H1 (cell line): ENCODE data around the gene PPEF2. TPM values are rescaled to one million over a fixed set of nuclear protein-coding genes. Genes with fewer than 3 reads are reported as not detected.

Source experiments
- CTCF ChIA-PET: fragments of 300-600 bp; sonication (Branson Sonifier 250); formaldehyde crosslinking; loops from one replicate; lab custom pipeline; 2021; ENCODE audit not compliant: partially characterized antibody; lab: Charles Lee
- POLR2A ChIA-PET: fragments of 300-600 bp; sonication (Branson Sonifier 250); formaldehyde crosslinking; loops from one replicate; lab custom pipeline; 2021; ENCODE audit warnings: inconsistent platforms; ENCODE audit not compliant: partially characterized antibody; lab: Charles Lee
- DNase-seq, 2 experiments: peaks; one replicate each; pipeline versions ENCODE4 v3.0.0 to v3.0.0-alpha.2; 2010 to 2022; ENCODE audit warnings: low spot score in 2 of 2, low read depth in 1 of 2, mixed read lengths in 1 of 2
- FAIRE-seq: peaks from 2 replicates; lab custom pipeline; 2011; peaks lifted over from hg19 to GRCh38; lab: Jason Lieb, UNC
- H2AFZ ChIP-seq: 2 replicates; pipeline ENCODE4 v1.8.1; 2012; ENCODE audit warnings: low read length, inconsistent platforms
- H2AK5ac ChIP-seq: 2 replicates; pipeline ENCODE4 v1.6.1; 2013; ENCODE audit warnings: low read depth, low read length
- H2BK120ac ChIP-seq: replicated peaks from 2 replicates; pipeline ENCODE3; 2013; ENCODE audit warnings: low read depth, low read length, inconsistent platforms
- H2BK12ac ChIP-seq: 2 replicates; pipeline ENCODE4 v1.6.1; 2013; ENCODE audit warnings: low read depth, low read length
- H2BK15ac ChIP-seq: 2 replicates; pipeline ENCODE4 v1.6.1; 2013; ENCODE audit warnings: low read length
- H2BK20ac ChIP-seq: 2 replicates; pipeline ENCODE4 v1.6.1; 2013; ENCODE audit warnings: low read length
- H2BK5ac ChIP-seq: 2 replicates; pipeline ENCODE4 v1.6.1; 2013; ENCODE audit warnings: low read depth, low read length
- H3K14ac ChIP-seq: 2 replicates; pipeline ENCODE4 v1.6.1; 2013; ENCODE audit warnings: inconsistent platforms; ENCODE audit not compliant: insufficient read length
- H3K18ac ChIP-seq: 2 replicates; pipeline ENCODE4 v1.6.1; 2013; ENCODE audit warnings: low read length; ENCODE audit errors: extremely low read depth
- H3K23ac ChIP-seq: 2 replicates; pipeline ENCODE4 v1.6.1; 2013; ENCODE audit warnings: inconsistent platforms; ENCODE audit not compliant: insufficient read length
- H3K23me2 ChIP-seq: 2 replicates; pipeline ENCODE4 v1.6.1; 2013; ENCODE audit warnings: low read depth, low read length
- H3K27ac ChIP-seq: 2 replicates; pipeline ENCODE4 v1.6.1; 2011; ENCODE audit warnings: low read depth, low read length, inconsistent platforms
- H3K27me3 ChIP-seq, 4 experiments: replicated peaks in 1 of 4; 1 replicate in 1 of 4; 2 replicates in 3 of 4; pipeline versions ENCODE4 v1.6.1 to v1.8.1; 2011 to 2013; ENCODE audit warnings: low read length in 3 of 4, mild to moderate bottlenecking in 3 of 4, inconsistent platforms in 2 of 4, mixed read lengths in 2 of 4, moderate library complexity in 1 of 4; ENCODE audit not compliant: control insufficient read depth in 3 of 4, insufficient read depth in 3 of 4; ENCODE audit errors: extremely low read depth in 1 of 4
- H3K36me3 ChIP-seq, 4 experiments: 2 replicates each; pipeline versions ENCODE4 v1.6.1 to v1.8.1; 2011 to 2013; ENCODE audit warnings: mild to moderate bottlenecking in 4 of 4, low read length in 3 of 4, moderate library complexity in 2 of 4, control low read depth in 1 of 4, inconsistent platforms in 1 of 4; ENCODE audit not compliant: insufficient read depth in 4 of 4, control insufficient read depth in 2 of 4
- H3K4ac ChIP-seq: replicated peaks from 2 replicates; pipeline ENCODE3; 2013; ENCODE audit warnings: low read length, low read depth, mixed read lengths, inconsistent platforms; ENCODE audit not compliant: insufficient read length
- H3K4me1 ChIP-seq, 4 experiments: replicated peaks in 1 of 4; 1 replicate in 1 of 4; 2 replicates in 3 of 4; pipeline versions ENCODE4 v1.6.1 to v1.8.1; 2011 to 2013; ENCODE audit warnings: low read length in 3 of 4, inconsistent platforms in 2 of 4, mixed read lengths in 1 of 4; ENCODE audit not compliant: insufficient read depth in 4 of 4, control insufficient read depth in 3 of 4
- H3K4me2 ChIP-seq, 2 experiments: 2 replicates each; pipeline versions ENCODE4 v1.6.1 to v1.8.1; 2011 to 2013; ENCODE audit warnings: low read depth in 2 of 2, low read length in 2 of 2, control low read depth in 1 of 2, inconsistent platforms in 1 of 2, mild to moderate bottlenecking in 1 of 2; ENCODE audit not compliant: insufficient read depth in 1 of 2
- H3K4me3 ChIP-seq, 4 experiments: fragments of 200-600, 300-600 bp in 1 of 4; sonication (generic), shearing (Covaris generic), sonication (Bioruptor Twin) in 1 of 4; 2 replicates each; pipeline versions ENCODE4 v1.5.1 to v1.8.1; 2011 to 2016; ENCODE audit warnings: low read length in 4 of 4, low read depth in 3 of 4, control low read depth in 2 of 4, inconsistent platforms in 2 of 4, mild to moderate bottlenecking in 2 of 4, mixed read lengths in 1 of 4, moderate library complexity in 1 of 4; ENCODE audit not compliant: insufficient read depth in 2 of 4; ENCODE audit errors: extremely low read depth in 1 of 4
- H3K56ac ChIP-seq: replicated peaks from 2 replicates; pipeline ENCODE3; 2013; ENCODE audit warnings: low read depth, mild to moderate bottlenecking, mixed read lengths, low read length, inconsistent platforms; ENCODE audit not compliant: insufficient read length
- H3K79me1 ChIP-seq: 2 replicates; pipeline ENCODE4 v1.6.1; 2013; ENCODE audit warnings: low read depth, low read length, control low read depth
- H3K79me2 ChIP-seq, 2 experiments: 2 replicates each; pipeline versions ENCODE4 v1.6.1 to v1.8.1; 2012 to 2013; ENCODE audit warnings: low read length in 2 of 2, mild to moderate bottlenecking in 2 of 2, inconsistent platforms in 1 of 2; ENCODE audit not compliant: insufficient read depth in 2 of 2, control insufficient read depth in 1 of 2
- H3K9ac ChIP-seq, 4 experiments: replicated peaks in 1 of 4; 1 replicate in 1 of 4; 2 replicates in 3 of 4; pipeline versions ENCODE4 v1.6.1 to v1.8.1; 2011 to 2013; ENCODE audit warnings: low read depth in 3 of 4, low read length in 3 of 4, control low read depth in 2 of 4, mild to moderate bottlenecking in 2 of 4, moderate library complexity in 2 of 4, inconsistent platforms in 1 of 4; ENCODE audit errors: extremely low read depth in 1 of 4
- H3K9me3 ChIP-seq, 2 experiments: 2 replicates each; pipeline versions ENCODE4 v1.6.1 to v1.8.1; 2012 to 2013; ENCODE audit warnings: mild to moderate bottlenecking in 2 of 2, moderate library complexity in 2 of 2, control low read depth in 1 of 2, inconsistent platforms in 1 of 2, low read depth in 1 of 2, low read length in 1 of 2, mixed read lengths in 1 of 2; ENCODE audit not compliant: insufficient read depth in 2 of 2
- H4K20me1 ChIP-seq, 2 experiments: replicated peaks in 1 of 2; 2 replicates each; pipeline versions ENCODE3 to v1.8.1; 2011 to 2013; ENCODE audit warnings: inconsistent platforms in 2 of 2, low read length in 2 of 2, mild to moderate bottlenecking in 1 of 2; ENCODE audit not compliant: insufficient read depth in 2 of 2, control insufficient read depth in 1 of 2
- H4K5ac ChIP-seq: 2 replicates; pipeline ENCODE4 v1.6.1; 2013; ENCODE audit warnings: low read length, low read depth, mixed read lengths, inconsistent platforms; ENCODE audit not compliant: insufficient read length
- H4K8ac ChIP-seq: 2 replicates; pipeline ENCODE4 v1.8.0; 2013; ENCODE audit warnings: mild to moderate bottlenecking, moderate library complexity, low read length, inconsistent platforms; ENCODE audit not compliant: insufficient read depth; ENCODE audit errors: extremely low read depth
- H4K91ac ChIP-seq: replicated peaks from 2 replicates; pipeline ENCODE3; 2013; ENCODE audit warnings: low read length, mixed read lengths, inconsistent platforms; ENCODE audit not compliant: insufficient read length
- CEBPB ChIP-seq: IDR thresholded peaks from 2 replicates; pipeline ENCODE4 v1.6.1; 2012; ENCODE audit warnings: low read depth, low read length
- E2F6 ChIP-seq: IDR thresholded peaks from 2 replicates; pipeline ENCODE4 v1.6.1; 2012; ENCODE audit warnings: inconsistent platforms
- EZH2 ChIP-seq: fragments of 200-600 bp; sonication (generic); IDR thresholded peaks from 2 replicates; pipeline ENCODE4 v1.7.1; 2012; ENCODE audit warnings: low read depth, mild to moderate bottlenecking, moderate library complexity, low read length, inconsistent platforms; ENCODE audit not compliant: severe bottlenecking
- MAFK ChIP-seq: IDR thresholded peaks from 2 replicates; pipeline ENCODE4 v1.6.1; 2012; ENCODE audit warnings: low read depth, mild to moderate bottlenecking, improper control_type of control experiment, low read length
- polyA plus RNA-seq, 7 experiments: library from polyadenylated mRNA; depleted of rRNA in 3 of 7; stranded (reverse) in 5 of 7; unstranded in 2 of 7; fragments of >200 nt in 5 of 7; fragments of 200-250 nt in 2 of 7; gene quantifications; 1 replicate in 5 of 7; 2 replicates in 1 of 7; 4 replicates in 1 of 7; pipeline versions ENCODE4 v1.2.1 to v1.2.3, GENCODE V29; 2011 to 2013; ENCODE audit warnings: missing spikeins in 2 of 7, mixed read lengths in 2 of 7
- total RNA-seq: library from RNA; stranded (reverse); fragmentation: NEBNext Ultra II Directional; extraction: Animal tissue kit (Norgen Biotek cat#: 25700); gene quantifications from 2 replicates; pipeline ENCODE4 v1.2.1, GENCODE V29; 2021

Gene PPEF2
- total and polyA plus RNA-seq, 2 of the 8 experiments (the other 6 are each of a cell fraction or from before 2014, with no cell fraction given) = not detected

- Histone ChIP-seq H3K23me2 (no peaks in the 10 kb centered on the region), H3K27me3 (no peaks in the 10 kb centered on the region), H4K5ac (no peak overlapping the region), H3K79me1 (no peaks in the 10 kb centered on the region), H3K4me1 (no peaks in the 10 kb centered on the region), H2AK5ac (no peak overlapping the region), H3K9me3 (no peaks in the 10 kb centered on the region), H4K8ac (no peak overlapping the region), H3K56ac (no peak overlapping the region), H2BK5ac (no peak overlapping the region), H3K14ac (no peak overlapping the region), H3K4me2 (no peak overlapping the region), H3K4me3 (no peak overlapping the region), H3K27ac (no peak overlapping the region), H3K23ac (no peak overlapping the region), H2BK12ac (no peak overlapping the region), H3K79me2 (no peaks in the 10 kb centered on the region), H2AFZ (no peak overlapping the region), H4K20me1 (no peaks in the 10 kb centered on the region), H4K91ac (no peak overlapping the region), H3K4ac (no peak overlapping the region), H2BK15ac (no peak overlapping the region)
- no peak for DNase-seq
- FAIRE-seq = no peak
- POLR2A ChIA-PET = interaction anchor here (0.5 kb wide), 1 partner anchor 121 kb away, joined by 4 read pairs; no protein-coding TSS in a partner anchor
- TF ChIP-seq EZH2 (no peak), MAFK (peak; percentile 8; the same call in 1 of the 2 replicates), CEBPB (no peak), E2F6 (no peak)
- TF ChIP-seq, all 59 proteins: peak for 1
- H2BK20ac ChIP-seq = no peak overlapping the region
- no peak overlapping the region for H3K18ac ChIP-seq
- H3K9ac ChIP-seq = no peak overlapping the region
- no peak overlapping the region for H2BK120ac ChIP-seq
- H3K36me3 ChIP-seq = no peaks in the 10 kb centered on the region
- CTCF ChIA-PET = interaction anchor here (0.6 to 8.1 kb wide), 5 partner anchors 8 to 180 kb away, joined by 3 to 144 read pairs (median 57); partner anchors contain the start of genes NAAA and PPEF2
Observed at GRCh38 chr4:75898536-75898935, 3.7 kb downstream of the PPEF2 start.
